Femur (tissue), 1 donor: Measurements from ENCODE around the gene GTF2H4.
"Not testable (repeated sequence)": the region's sequence is repeated elsewhere in the genome, so short reads cannot be mapped to it uniquely, and the experiment has no call there.

Experiments used
- DNase-seq: peaks from one replicate; pipeline ENCODE4 v3.0.0-alpha.2; 2017

GTF2H4 gene

DNA sequence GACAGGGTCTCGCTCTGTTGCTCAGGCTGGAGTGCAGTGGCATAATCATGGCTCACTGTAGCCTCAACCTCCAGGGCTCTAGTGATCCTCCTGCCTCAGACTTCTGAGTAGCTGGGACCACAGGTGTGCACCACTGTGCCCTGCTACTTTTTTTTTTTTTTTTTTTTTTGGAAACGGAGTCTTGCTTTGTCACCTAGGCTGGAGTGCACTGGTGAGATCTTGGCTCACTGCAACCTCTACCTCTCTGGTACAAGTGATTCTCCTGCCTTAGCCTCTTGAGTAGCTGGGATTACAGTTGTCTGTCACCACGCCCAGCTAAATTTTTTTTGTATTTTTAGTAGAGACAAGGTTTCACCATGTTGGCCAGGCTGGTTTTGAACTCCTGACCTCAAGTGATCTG, 19.1 kb downstream of the GTF2H4 start:
- not testable (repeated sequence) for DNase-seq

DNA sequence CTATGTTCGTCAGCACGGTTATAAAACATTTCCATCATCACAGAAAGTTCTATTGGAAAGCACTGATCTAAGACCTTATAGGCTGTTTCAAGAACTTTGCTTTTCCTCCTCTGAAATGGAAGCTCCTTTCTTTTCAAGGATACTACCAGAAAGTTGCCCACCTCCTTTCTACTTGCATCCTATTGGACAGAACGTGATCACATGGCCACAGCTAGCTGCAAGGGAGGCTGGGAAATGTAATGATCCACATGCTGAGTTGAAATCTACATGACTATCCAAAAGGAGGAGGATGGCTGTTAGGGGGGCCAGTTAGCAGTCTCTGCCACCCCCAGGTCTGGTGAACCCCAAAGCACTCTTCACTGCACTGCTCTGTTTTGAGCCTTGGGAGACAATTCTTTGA, 20.7 kb downstream of the GTF2H4 start:
- DNase-seq = no peak

DNA sequence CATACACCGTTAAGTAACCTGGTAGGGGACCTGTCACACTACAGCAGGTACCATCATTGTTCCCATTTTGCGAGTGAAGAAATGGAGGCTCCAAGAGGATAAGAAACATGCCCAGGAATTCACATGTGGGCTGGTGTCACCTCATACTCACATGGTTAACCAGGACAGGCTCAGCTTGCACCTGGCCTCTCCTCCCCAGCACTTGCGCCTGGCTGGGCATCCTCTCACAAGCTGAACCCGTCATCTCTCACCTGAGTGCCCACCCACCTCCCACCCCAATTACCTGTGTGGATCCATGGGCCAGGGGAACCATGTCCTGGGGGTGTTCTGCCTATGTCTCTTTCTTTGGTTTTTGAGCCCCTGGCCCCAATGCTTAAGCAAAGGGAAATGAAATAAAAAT, 22.5 kb downstream of the GTF2H4 start:
- no peak for DNase-seq

DNA sequence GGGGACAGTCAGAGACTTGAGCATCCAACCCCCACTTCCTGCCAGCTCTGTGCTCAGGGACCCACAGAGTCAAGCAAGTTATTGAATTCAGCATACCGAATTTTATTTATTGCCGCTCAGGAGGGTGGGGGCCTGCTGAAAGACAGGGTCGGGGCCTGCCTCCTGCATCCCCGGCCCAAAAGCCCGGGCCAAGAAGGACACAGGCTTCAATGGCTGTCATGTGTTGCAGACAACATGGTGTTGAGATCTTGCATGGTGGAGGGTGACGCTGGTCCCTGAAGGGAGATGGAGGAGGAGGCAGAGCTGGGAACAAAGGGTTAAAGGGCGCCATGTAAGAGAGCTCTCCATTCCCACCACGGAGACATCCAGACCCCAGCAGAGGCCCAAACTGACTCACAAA, 23.3 kb downstream of the GTF2H4 start:
- DNase-seq = no peak

DNA sequence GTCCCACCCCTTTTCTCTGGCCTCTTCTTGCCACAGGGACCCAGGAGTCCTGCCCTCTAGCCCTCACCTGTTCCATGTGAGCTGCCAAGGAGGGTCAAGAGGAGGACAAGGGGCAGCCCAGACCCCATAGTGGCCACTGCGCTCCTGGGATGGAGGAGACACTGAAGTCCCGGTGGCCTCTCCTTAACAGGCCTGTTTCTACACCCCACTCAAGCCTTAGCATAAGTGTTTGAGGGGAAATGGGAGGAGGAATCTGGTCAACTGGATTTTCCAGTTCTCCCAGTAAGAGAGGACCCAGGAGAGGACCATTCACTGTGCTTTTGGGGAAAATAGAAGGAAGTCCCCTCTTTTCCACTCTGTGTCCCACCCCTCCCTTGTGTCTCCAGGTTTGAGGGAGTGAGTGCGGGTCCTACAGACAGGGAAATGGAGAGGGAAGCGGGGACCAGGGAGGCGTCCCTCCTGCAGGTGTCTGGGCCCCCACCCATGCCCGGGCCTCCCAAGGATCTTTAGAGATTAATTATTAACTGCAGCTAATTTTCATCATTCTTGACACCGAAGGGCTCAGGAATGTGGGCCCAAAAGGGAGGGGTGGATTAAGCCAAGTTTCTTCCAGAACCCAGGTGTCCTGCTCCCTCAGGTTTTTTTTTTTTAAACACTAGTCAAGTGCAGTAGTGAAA, 24.1 kb downstream of the GTF2H4 start, which contains the start of gene SFTA2:
Gene SFTA2 (minus strand): TSS at position 202 of the 677 bp plus-strand sequence. CDS start 74 bp downstream, at position 128.
- no peak for DNase-seq

DNA sequence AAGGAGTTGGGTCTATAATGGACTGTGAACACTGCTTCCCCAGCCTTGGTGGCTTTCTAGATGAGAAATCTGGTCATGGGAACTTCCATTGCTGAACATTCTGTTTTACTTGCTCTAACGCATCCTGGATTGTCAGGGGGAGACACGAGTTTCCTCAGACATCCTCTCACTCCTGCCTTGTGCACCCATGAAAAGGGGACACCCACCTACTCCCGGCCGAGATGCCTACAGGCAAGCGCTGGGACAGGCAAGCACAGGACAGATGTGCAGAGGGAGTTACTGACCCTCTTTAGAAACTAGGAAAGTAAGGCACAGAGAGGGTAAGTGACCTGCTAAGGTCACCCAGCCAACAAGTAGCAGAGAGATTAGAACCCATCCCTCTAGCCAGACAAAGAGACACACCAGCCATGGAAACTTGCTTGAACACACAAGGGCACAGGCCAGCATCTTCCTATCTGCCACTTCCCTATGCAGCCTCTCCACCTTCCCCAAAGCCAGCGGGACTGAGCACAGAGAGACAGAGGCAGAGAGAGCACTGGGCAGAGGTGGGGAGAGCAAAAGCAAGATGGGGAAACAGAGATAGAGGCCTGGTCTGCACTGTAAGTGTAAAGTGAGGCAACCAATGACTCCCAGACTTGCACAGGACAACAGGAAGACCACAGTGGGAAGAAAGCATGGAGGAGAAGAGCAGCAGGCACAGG, 24.8 kb downstream of the GTF2H4 start:
- DNase-seq = no peak

DNA sequence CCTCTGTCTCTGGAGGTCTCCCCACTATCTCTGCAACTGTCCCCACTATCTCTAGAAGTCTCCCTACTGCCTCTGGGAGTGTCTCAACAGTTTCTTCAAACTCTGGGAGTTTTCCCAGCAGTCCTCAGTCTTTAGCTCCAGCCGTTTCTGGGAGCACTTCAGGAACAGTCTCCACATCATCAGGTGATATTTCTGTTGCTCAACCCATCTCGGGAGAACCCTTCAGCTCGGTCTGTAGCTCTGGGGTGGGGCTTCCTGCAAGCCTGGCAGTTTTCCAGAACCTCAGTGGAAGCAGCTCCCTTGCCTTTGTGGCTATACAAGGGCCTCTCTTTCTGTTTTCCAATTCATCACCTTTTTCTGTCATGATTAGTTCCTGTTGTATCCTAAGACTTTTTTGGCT, 27.0 kb downstream of the GTF2H4 start:
- DNase-seq = no peak

DNA sequence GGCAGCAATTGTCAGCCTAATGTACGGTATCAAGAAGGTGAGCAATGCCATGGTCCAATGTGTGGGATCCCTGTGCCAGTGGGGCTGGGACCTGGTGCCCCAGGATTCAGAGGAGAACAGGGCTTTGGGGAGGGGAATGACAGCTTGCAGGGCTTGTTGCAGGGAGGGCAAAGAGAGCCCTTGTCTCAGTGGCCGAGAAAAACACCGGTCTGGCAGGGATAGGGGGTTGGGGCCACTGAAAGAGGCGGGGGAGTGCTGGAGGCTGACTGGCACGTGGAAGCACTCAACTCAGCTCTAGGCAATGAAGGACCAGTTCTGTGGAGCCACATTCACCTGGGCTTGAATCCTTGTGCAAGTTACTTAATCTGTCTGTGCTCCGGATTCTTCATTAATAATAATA, 29.3 kb downstream of the GTF2H4 start:
- DNase-seq = no peak

DNA sequence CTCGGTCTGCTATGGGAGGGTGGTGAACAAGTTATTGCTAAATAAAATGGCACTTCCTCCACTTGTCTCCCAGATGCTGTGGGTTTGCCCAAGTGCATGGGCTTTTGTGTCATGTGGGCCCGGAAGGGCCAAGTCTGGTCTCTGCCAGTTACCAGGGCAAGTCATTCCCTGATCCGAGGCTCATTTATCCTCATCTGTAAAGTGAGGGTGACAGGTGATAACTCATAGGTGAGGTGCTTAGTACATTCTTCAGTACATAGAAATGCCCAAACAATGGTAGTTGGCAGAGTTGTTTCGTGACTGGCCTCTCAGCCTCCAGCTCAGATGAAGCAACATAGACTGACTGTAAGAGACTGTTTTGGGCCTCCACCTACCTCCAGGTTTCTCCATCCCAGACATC, 30.7 kb downstream of the GTF2H4 start:
- DNase-seq = no peak

DNA sequence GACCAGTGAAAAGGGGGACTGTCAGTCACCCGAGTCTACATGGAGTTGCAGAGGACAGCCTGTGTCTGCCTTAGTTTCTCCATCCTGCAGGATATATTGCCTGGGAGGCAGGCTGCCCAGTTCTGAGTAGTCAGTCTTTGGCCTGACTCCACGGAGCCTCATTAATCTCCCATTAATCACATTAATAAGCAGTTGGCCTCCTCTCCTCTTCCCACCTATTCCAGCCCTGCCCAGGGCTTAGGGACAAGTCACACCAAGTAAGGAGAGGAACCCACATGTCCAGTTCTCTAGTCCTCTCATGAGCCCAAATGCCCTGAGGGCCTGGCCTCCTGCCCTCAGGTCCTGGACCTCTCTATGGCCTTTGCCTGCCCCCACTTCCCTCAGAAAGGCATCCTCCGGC, 31.5 kb downstream of the GTF2H4 start:
- no peak for DNase-seq

DNA sequence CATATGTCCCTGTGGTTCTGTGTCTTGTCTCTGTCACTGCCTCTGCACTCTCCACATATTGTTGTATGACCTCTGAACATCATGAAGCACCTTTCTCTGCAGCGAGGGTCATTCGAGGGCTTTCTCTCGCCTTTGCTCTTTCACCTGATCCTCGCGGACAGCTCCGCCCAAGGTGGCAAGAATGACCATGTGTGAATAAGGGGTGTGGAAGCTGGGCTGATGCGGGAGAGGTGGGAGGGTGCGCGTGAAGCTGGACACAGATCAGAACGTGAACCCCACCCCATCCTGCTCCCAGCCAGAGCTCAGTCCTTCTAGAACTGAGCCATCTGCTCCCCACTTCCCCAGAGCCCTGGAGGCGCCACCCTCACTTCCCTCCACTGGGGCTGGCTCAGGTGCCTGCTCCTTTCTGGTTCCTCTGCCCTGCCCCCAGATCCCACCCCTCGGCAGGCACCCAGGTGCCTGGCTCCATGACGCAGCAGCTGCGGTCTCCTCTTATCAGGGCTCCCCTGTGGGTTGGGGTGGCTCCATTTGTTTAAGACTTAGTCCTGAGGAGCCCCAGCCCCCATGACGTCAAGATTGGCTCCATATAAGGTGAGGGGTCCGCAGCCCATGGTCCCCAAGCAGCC, 32.5 kb downstream of the GTF2H4 start, which contains the start of gene MUCL3:
Gene MUCL3 (plus strand): TSS at position 613 of the 626 bp plus-strand sequence. CDS start 27 bp downstream, outside the sequence.
- DNase-seq = no peak

DNA sequence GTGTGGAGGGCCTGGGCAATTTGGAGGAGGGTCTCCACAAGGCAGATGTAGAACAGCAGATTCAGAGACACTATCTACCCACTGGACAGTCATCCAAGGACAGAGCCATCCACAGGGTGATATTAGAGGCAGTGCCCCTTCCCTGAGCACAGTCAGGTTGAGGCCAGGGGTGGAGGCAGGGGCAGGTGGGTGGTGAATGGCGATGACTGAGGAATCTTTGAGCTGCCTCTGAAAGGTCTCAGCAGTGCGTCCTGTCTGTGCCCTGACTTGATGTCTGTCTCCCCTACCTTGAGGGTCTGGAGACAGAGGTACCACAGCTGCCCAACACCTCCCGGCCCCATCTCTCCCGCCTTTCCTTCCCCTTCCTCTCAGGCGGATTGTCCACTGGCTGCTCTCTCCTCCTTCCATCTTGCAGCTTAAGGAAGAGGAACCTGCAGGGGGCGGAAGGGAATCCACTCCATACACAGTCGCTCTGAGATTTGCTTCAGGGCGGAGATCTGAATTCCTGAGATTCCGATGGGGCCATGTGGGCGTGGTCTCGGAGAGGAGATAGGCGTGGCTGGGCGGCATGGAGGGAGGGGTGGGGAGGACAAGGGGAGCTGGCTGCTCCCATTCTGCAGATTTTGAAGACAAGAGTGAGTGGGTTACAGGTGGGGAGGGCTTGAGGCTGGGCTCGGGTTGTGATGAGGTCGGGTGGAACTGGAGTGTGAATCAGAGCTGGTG, 34.5 kb downstream of the GTF2H4 start:
- peak; percentile 53 for DNase-seq

DNA sequence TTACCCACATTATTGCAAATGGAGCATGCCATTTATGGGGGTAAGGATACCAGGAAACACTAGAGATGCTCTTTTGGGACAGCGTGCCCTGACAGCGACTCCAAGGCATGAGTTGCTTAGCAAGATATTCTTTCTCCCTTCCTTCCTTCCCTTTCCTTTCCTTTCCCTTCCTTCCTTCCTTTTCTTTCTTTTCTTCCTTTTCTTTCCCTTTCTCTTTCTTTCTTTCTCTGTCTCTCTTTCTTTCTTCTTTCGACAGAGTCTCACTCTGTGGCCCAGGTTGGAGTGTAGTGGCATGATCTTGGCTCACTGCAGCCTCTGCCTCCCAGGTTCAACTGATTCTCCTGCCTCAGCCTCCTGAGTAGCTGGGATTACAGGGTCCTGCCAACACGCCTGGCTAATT, 36.0 kb downstream of the GTF2H4 start:
- no peak for DNase-seq

DNA sequence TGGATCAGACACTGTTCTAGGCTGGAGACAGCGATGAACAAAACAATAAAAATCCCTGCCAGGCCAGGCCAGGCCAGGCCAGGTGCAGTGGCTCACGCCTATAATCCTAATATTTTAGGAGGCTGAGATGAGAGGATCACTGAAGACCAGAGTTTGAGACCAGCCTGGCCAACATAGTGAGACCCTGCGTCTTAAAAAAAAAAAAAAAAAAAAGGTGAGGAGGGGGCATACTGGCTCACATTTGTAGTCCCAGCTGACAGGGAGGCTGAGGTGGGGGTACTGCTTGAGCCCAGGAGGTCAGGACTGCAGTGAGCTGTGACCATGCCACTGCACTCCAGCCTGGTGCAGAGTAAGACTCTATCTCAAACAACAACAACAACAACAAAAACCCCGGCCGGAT, 37.3 kb downstream of the GTF2H4 start:
- DNase-seq = no peak

DNA sequence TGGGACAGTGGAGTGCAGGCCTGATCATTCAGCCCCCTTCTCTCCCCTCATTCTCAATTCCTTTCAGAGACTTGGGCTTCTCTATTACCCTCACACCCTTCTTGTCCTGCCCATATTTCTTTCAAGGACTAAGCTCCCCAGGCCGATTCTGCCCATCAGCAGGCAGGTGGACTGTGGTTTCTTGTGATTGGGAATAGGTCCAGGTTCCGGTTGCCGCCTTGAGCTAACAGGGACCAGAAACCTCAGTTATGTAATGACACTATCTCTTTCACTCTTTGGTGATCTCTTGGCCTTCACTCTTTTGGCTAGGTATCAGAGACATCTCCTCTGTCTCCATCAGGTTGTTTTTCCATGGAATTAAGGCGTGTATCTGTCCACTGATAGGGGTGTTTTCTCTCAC, 39.2 kb downstream of the GTF2H4 start:
- DNase-seq = no peak

DNA sequence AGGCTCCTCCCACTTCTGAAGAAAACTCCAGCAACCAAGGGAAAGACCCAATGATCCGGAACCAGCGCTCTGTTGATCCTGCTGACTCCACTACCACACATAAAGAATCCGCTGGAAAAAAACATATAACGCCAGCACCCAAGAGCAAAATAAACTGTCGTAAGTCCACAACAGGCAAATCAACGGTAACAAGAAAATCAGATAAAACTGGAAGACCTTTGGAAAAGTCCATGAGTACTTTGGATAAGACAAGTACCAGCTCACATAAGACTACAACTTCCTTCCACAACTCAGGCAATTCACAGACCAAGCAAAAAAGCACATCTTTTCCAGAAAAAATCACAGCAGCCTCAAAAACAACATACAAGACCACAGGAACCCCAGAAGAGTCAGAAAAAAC, 40.8 kb downstream of the GTF2H4 start:
- no peak for DNase-seq

DNA sequence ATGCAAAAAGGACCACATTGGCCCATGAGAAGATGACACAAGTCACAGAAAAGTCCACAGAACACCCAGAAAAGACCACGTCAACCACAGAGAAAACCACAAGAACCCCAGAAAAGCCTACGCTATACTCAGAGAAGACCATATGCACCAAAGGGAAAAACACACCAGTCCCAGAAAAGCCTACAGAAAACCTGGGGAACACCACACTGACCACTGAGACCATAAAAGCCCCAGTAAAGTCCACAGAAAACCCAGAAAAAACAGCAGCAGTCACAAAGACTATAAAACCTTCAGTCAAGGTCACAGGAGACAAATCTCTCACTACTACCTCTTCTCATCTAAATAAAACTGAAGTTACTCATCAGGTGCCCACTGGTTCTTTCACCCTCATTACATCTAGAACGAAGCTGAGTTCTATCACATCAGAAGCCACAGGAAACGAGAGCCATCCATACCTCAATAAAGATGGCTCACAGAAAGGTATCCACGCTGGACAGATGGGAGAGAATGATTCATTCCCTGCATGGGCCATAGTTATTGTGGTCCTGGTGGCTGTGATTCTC, 44.0 kb downstream of the GTF2H4 start:
- DNase-seq = no peak

DNA sequence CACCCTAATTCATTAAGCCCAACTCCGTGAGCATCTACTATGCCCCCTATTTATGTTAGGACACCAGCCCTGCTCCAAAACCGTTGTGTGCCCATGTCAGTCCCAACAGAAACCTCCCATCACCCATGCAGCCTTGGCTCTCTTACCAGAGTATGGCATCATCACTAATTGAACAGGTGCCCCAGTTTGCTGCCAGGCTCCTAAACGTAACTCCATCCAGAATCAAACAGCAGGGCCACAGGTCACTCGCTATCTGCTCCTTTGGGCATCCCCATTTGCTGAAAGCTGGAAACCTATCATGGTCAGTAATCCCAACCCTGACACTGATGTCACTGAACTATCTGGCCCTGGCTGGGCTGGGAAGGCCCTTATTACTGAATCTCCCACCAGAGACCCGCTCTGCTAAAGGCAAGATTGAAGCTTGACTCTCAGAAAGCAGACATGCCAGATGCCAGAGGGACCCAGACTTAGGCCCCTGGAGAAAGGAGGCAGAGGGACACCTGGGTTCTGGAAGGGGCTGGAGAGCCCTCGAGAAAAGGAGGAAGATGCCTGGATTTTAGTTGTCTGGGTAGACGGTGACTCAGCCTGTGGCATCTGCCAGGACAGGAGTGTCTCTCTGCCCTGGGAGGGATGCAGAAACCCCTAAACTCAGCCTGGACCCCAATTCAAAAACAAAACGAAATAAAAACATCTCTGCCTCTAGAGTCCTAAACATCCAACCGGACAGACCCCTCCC, 46.8 kb downstream of the GTF2H4 start:
- DNase-seq = no peak

DNA sequence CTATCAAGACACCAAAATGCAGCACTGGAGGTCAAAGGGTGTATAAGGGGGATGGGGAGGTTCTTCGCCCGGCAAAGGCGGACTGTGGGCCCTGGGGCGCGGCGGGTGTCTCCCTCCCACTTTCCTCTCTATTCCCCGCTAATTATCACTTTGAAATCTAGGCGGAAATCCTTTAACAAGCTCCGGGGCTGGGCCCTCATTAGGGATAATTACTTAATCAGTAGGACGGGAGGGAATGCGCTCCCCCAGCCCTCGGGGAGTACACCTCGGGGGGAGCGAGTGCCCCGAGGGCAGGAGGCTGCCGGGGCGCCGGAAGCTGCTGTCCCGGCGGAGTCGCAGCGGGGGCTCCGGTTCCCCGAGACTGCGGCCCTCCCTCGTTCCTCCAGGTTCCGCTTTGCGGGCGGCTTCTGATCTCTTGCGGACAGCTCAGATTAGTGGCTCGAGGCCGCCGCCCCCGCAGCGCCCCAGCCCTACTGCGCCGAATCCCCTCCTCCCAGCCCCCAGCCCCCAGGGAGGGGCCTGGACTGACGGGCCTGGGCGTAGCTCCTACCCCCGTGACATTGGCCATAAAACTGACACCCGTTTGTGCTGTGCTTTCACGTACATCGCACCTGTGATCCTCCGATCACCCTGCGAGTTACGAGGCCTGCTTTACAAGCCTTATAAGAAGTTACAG, 47.5 kb downstream of the GTF2H4 start:
- DNase-seq = peak; percentile 53

DNA sequence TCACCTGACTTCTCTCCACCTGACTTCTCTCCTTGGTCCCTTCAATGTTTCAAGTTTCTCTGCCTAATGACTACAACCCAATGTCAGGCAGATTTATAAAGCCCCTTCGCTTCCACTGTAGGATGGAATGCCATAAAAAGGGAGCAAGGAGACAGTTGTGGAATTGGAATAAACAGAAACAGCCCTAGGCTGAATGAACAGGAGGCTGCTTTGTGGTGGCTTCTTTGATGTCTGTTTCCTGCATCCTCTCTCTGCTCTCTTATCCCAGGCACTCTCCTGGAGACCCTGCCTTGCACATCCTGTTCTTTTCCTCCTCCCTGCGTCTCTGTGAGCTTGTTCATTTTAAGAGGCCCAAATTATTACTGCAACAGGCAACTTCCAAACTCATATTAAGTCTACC, 49.7 kb downstream of the GTF2H4 start:
- no peak for DNase-seq

DNA sequence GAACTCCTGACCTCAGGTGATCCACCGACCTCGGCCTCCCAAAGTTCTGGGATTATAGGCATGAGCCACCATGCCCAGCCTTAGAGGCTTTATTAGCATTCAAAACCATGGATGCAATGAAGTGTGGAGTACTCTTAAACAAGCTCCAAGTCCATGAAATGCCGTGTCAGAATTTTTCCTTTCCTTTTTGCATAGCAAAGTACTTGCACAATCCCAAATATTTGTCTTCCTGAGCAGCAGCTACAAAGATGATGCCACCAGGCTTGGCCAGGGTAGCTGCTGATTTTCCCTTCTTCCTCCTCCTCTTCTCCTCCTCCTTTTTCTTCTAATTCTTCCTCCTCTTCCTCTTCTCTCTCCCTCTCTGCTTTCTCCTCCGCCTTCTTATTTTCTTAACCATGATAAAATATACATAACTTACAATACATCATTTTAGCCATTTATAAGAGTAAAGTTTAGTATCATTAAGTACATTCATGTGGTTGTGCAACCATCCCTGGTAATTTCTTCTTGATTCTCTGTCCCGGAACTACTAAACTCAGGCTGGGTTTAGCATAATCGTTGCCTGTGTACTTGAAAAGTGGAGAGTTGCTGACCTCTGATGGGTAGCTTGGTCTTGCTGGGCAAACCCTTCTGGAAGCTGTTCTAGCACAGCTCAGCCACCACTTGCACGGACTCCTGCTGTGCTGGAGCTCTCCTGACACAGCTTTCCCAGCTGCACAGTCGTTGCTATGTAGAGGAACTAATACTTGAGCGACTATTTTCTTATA, 53.1 kb downstream of the GTF2H4 start:
- no peak for DNase-seq
